SK-N-SH treated with all-trans-retinoic acid at 6 μM for 48 hours (cell line): Measurements from ENCODE around the gene ARRB1.

Experiments
- ATAC-seq: fragments of 200-7000 bp; cut with Tn5 transposase; 3 replicates; pipeline ENCODE4 v1.9.1; 2020; ENCODE audit warnings: mild to moderate bottlenecking, moderate library complexity
- CREB5 ChIP-seq: fragments of 250-450 bp; sonication (Bioruptor Pico); IDR thresholded peaks from 2 replicates; pipeline ENCODE4 v1.5.1; 2020; ENCODE audit warnings: low read depth, mild to moderate bottlenecking, moderate library complexity
- ESRRG ChIP-seq: fragments of 250-450 bp; sonication (Bioruptor Pico); IDR thresholded peaks from 2 replicates; pipeline ENCODE4 v1.6.1; 2021; ENCODE audit warnings: mild to moderate bottlenecking
- ISL1 ChIP-seq: fragments of 250-450 bp; sonication (Bioruptor Pico); IDR thresholded peaks from 2 replicates; pipeline ENCODE4 v2.1.2; 2022; ENCODE audit warnings: mild to moderate bottlenecking, moderate library complexity
- OSR1 ChIP-seq: fragments of 250-450 bp; sonication (Bioruptor Pico); IDR thresholded peaks from 2 replicates; pipeline ENCODE4 v1.8.0; 2022; ENCODE audit warnings: moderate library complexity, mild to moderate bottlenecking, inconsistent platforms
- PPARA ChIP-seq: fragments of 250-450 bp; sonication (Bioruptor Pico); IDR thresholded peaks from 2 replicates; pipeline ENCODE4 v1.5.0; 2020; ENCODE audit warnings: mild to moderate bottlenecking, borderline replicate concordance
- RARB ChIP-seq: fragments of 250-450 bp; sonication (Bioruptor Pico); IDR thresholded peaks from 2 replicates; pipeline ENCODE4 v1.8.0; 2021; ENCODE audit warnings: mild to moderate bottlenecking, moderate library complexity
- SNAI2 ChIP-seq: fragments of 250-450 bp; sonication (Bioruptor Pico); IDR thresholded peaks from 2 replicates; pipeline ENCODE4 v1.5.0; 2020; ENCODE audit warnings: mild to moderate bottlenecking, moderate library complexity
- TCF4 ChIP-seq: fragments of 250-450 bp; sonication (Bioruptor Pico); IDR thresholded peaks from 2 replicates; pipeline ENCODE4 v1.8.0; 2021; ENCODE audit warnings: mild to moderate bottlenecking, moderate library complexity, borderline replicate concordance
- ZC3H10 ChIP-seq: fragments of 250-450 bp; sonication (Bioruptor Pico); IDR thresholded peaks from 2 replicates; pipeline ENCODE4 v1.5.1; 2021; ENCODE audit warnings: mild to moderate bottlenecking, moderate library complexity
- ZFP3 ChIP-seq: fragments of 250-450 bp; sonication (Bioruptor Pico); IDR thresholded peaks from 2 replicates; pipeline ENCODE4 v1.5.0; 2020; ENCODE audit warnings: mild to moderate bottlenecking, moderate library complexity
- ZFP30 ChIP-seq: fragments of 450-650 bp; formaldehyde crosslinking; IDR thresholded peaks from 2 replicates; pipeline ENCODE4 v1.5.0; 2022; ENCODE audit warnings: mild to moderate bottlenecking, moderate library complexity
- ZNF565 ChIP-seq: fragments of 450-650 bp; formaldehyde crosslinking; conservative IDR thresholded peaks from 2 replicates; pipeline ENCODE4 v1.5.0; 2020; ENCODE audit warnings: low read depth, mild to moderate bottlenecking, moderate library complexity
- ZNF70 ChIP-seq: fragments of 450-650 bp; formaldehyde crosslinking; IDR thresholded peaks from 2 replicates; pipeline ENCODE4 v1.5.0; 2020; ENCODE audit warnings: mild to moderate bottlenecking, moderate library complexity
- ZNF8 ChIP-seq: fragments of 450-650 bp; formaldehyde crosslinking; IDR thresholded peaks from 2 replicates; pipeline ENCODE4 v1.5.0; 2020; ENCODE audit warnings: mild to moderate bottlenecking, moderate library complexity
- TF ChIP-seq, protein P1 (sequence below): fragments of 250-450 bp; sonication (Bioruptor Pico); IDR thresholded peaks from 2 replicates; pipeline ENCODE4 v1.5.0; 2020; ENCODE audit warnings: mild to moderate bottlenecking, moderate library complexity
- TF ChIP-seq, protein P2 (sequence below): fragments of 250-450 bp; sonication (Bioruptor Pico); IDR thresholded peaks from 2 replicates; pipeline ENCODE4 v1.8.0; 2021; ENCODE audit warnings: low read depth, mild to moderate bottlenecking, moderate library complexity, borderline replicate concordance
- TF ChIP-seq, protein P3 (sequence below): fragments of 250-450 bp; sonication (Bioruptor Pico); IDR thresholded peaks from 2 replicates; pipeline ENCODE4 v1.8.0; 2020; ENCODE audit warnings: mild to moderate bottlenecking, moderate library complexity, borderline replicate concordance
- TF ChIP-seq, protein P4 (sequence below): fragments of 250-450 bp; sonication (Bioruptor Pico); IDR thresholded peaks from 2 replicates; pipeline ENCODE4 v1.5.1; 2021; ENCODE audit warnings: mild to moderate bottlenecking, moderate library complexity

Gene ARRB1

DNA sequence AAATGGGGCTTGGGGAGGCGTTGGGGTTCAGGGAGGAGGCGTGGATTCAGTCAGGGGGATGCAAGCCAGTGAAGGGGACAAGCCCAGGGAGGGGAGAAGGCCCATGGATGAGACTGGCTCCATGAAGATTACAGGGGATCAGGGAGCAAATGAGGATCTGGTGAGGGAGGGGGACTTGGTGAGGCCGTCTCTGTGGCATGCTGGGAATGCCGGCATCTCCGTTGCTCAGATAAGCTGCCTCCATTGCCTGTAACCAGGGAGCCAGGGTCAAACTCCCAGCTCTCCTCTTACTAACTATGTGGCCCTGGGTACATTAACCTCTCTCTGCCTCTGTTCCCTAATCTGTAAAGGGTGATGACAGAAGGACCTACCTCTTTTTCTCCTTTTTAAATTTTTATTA is 72.2 kb downstream of the ARRB1 start:
- ATAC-seq, result no peak
- TF ChIP-seq SNAI2 (CRISPR knock-in tag) (no peak), OSR1 (CRISPR knock-in tag) (no peak), RARB (CRISPR knock-in tag) (no peak)
- TF ChIP-seq, protein P1, sequence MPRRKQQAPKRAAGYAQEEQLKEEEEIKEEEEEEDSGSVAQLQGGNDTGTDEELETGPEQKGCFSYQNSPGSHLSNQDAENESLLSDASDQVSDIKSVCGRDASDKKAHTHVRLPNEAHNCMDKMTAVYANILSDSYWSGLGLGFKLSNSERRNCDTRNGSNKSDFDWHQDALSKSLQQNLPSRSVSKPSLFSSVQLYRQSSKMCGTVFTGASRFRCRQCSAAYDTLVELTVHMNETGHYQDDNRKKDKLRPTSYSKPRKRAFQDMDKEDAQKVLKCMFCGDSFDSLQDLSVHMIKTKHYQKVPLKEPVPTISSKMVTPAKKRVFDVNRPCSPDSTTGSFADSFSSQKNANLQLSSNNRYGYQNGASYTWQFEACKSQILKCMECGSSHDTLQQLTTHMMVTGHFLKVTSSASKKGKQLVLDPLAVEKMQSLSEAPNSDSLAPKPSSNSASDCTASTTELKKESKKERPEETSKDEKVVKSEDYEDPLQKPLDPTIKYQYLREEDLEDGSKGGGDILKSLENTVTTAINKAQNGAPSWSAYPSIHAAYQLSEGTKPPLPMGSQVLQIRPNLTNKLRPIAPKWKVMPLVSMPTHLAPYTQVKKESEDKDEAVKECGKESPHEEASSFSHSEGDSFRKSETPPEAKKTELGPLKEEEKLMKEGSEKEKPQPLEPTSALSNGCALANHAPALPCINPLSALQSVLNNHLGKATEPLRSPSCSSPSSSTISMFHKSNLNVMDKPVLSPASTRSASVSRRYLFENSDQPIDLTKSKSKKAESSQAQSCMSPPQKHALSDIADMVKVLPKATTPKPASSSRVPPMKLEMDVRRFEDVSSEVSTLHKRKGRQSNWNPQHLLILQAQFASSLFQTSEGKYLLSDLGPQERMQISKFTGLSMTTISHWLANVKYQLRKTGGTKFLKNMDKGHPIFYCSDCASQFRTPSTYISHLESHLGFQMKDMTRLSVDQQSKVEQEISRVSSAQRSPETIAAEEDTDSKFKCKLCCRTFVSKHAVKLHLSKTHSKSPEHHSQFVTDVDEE, result no peak
- TF ChIP-seq, all 23 proteins: peak for 0

DNA sequence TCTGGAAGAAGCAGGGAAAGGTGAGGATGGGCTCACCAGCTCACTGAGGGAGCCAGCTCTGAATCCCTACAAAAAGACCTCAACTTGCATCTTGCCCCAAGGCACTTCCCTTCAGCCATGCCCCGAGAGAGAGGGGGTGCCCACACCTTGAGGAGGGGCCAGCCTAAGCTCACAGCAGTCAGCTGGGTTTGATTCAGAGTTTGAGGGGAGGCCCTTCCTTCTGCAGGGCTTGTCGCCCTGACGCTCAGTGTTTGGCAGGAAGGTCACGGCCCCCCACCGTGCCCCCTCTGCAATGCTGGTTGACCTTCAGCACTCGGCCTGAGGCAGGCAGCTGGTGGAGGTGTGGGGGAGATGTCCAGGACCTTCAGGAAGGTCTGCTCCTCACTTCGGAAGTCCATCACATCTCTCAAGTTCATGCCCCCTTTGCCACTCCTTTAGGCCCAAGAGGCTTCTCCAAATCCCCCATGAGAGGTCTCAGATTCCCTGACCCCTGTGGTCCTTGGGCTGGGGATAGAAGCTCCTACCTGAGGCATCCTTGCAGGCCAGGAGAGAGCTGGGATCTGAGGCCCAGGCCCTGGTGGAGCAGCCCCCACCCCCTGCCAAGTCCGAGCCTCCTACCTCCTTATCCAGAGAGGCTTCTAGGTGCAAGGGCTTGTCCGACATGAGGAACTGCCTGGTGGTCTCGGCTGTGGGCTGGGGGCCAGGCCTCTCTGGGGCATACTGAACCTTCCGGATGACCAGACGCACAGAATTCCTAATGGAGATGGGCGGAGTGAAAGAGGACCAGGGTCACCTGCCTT is 73.3 kb downstream of the ARRB1 start:
- TF ChIP-seq ZNF565 (CRISPR knock-in tag) (no peak), CREB5 (CRISPR knock-in tag) (no peak), ISL1 (CRISPR knock-in tag) (no peak), ZNF8 (no peak), ZNF70 (CRISPR knock-in tag) (no peak), ZFP30 (CRISPR knock-in tag) (no peak), ESRRG (no peak), SNAI2 (CRISPR knock-in tag) (no peak), ZFP3 (CRISPR knock-in tag) (no peak), PPARA (no peak)
- TF ChIP-seq, protein P1, result no peak
- TF ChIP-seq, protein P2, sequence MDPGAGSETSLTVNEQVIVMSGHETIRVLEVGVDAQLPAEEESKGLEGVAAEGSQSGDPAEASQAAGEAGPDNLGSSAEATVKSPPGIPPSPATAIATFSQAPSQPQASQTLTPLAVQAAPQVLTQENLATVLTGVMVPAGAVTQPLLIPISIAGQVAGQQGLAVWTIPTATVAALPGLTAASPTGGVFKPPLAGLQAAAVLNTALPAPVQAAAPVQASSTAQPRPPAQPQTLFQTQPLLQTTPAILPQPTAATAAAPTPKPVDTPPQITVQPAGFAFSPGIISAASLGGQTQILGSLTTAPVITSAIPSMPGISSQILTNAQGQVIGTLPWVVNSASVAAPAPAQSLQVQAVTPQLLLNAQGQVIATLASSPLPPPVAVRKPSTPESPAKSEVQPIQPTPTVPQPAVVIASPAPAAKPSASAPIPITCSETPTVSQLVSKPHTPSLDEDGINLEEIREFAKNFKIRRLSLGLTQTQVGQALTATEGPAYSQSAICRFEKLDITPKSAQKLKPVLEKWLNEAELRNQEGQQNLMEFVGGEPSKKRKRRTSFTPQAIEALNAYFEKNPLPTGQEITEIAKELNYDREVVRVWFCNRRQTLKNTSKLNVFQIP (CRISPR knock-in tag), result no peak
- TF ChIP-seq, protein P3, sequence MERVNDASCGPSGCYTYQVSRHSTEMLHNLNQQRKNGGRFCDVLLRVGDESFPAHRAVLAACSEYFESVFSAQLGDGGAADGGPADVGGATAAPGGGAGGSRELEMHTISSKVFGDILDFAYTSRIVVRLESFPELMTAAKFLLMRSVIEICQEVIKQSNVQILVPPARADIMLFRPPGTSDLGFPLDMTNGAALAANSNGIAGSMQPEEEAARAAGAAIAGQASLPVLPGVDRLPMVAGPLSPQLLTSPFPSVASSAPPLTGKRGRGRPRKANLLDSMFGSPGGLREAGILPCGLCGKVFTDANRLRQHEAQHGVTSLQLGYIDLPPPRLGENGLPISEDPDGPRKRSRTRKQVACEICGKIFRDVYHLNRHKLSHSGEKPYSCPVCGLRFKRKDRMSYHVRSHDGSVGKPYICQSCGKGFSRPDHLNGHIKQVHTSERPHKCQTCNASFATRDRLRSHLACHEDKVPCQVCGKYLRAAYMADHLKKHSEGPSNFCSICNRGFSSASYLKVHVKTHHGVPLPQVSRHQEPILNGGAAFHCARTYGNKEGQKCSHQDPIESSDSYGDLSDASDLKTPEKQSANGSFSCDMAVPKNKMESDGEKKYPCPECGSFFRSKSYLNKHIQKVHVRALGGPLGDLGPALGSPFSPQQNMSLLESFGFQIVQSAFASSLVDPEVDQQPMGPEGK (CRISPR knock-in tag), result no peak
- no peak for ATAC-seq

DNA sequence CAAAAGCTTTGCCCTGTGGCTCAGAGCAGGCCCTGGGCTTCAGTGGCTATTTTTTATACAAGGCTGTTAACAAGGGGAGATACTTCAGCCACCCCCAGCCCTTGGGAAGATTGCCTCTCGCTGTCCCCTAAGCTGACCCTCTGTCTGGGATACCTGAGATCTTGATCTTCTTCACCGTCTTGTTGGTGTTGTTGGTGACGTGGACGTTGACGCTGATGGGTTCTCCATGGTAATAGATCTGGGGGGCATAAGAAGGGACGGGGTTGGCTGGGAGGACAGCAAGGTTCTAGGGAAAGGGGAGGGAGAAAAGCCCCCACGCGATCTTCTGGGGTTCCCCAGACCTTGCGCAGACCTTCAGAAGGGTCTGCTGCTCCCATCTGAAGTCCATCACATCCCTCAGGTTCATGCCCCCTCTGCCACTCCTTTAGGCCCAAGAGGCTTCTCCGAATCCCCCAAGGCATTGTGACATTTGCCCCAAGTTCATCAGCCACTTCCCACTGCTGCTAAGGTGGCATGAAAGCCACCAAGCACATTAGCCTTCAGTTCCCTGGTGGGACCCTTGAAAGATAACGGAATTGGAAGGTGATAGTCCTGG is 74.2 kb downstream of the ARRB1 start:
- TF ChIP-seq, protein P4, sequence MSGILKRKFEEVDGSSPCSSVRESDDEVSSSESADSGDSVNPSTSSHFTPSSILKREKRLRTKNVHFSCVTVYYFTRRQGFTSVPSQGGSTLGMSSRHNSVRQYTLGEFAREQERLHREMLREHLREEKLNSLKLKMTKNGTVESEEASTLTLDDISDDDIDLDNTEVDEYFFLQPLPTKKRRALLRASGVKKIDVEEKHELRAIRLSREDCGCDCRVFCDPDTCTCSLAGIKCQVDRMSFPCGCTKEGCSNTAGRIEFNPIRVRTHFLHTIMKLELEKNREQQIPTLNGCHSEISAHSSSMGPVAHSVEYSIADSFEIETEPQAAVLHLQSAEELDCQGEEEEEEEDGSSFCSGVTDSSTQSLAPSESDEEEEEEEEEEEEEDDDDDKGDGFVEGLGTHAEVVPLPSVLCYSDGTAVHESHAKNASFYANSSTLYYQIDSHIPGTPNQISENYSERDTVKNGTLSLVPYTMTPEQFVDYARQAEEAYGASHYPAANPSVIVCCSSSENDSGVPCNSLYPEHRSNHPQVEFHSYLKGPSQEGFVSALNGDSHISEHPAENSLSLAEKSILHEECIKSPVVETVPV (CRISPR knock-in tag), result no peak
- TF ChIP-seq OSR1 (CRISPR knock-in tag) (no peak), ISL1 (CRISPR knock-in tag) (no peak), RARB (CRISPR knock-in tag) (no peak), TCF4 (CRISPR knock-in tag) (no peak), ZC3H10 (CRISPR knock-in tag) (no peak), PPARA (no peak), CREB5 (CRISPR knock-in tag) (no peak)
- TF ChIP-seq, all 23 proteins: peak for 0
- ATAC-seq, result no peak
